ENCODE data around the gene P4HB.

- TF ChIP-seq CTCF (IDR thresholded peaks at IDR 0.05) (no peak), POLR2A (IDR thresholded peaks at IDR 0.05) (no peak)
Measured at GRCh38 chr17:81817758-81818147, 42.6 kb downstream of the P4HB start.

All from lower leg skin (tissue), 3 donors.